SK-N-SH treated with all-trans-retinoic acid at 6 μM for 48 hours (cell line): ENCODE measurements around the gene PEBP1.

Experiments
- ATAC-seq: fragments of 200-7000 bp; cut with Tn5 transposase; 3 replicates; pipeline ENCODE4 v1.9.1; 2020; ENCODE audit warnings: mild to moderate bottlenecking, moderate library complexity
- ARNTL ChIP-seq: fragments of 450-650 bp; formaldehyde crosslinking; IDR thresholded peaks from 2 replicates; pipeline ENCODE4 v1.5.0; 2020; ENCODE audit warnings: low read depth, mild to moderate bottlenecking, moderate library complexity, borderline replicate concordance
- BACH2 ChIP-seq: fragments of 250-450 bp; sonication (Bioruptor Pico); IDR thresholded peaks from 2 replicates; pipeline ENCODE4 v1.9.0; 2021; ENCODE audit warnings: mild to moderate bottlenecking, borderline replicate concordance
- CSDC2 ChIP-seq: fragments of 250-450 bp; sonication (Bioruptor Pico); IDR thresholded peaks from 2 replicates; pipeline ENCODE4 v1.5.0; 2020; ENCODE audit warnings: mild to moderate bottlenecking, moderate library complexity
- CSRNP3 ChIP-seq: fragments of 250-450 bp; sonication (Bioruptor Pico); IDR thresholded peaks from 2 replicates; pipeline ENCODE4 v1.5.1; 2021; ENCODE audit warnings: mild to moderate bottlenecking, moderate library complexity
- GLIS3 ChIP-seq: fragments of 250-450 bp; sonication (Bioruptor Pico); IDR thresholded peaks from 2 replicates; pipeline ENCODE4 v1.5.0; 2020; ENCODE audit warnings: mild to moderate bottlenecking, moderate library complexity
- OSR1 ChIP-seq: fragments of 250-450 bp; sonication (Bioruptor Pico); IDR thresholded peaks from 2 replicates; pipeline ENCODE4 v1.8.0; 2022; ENCODE audit warnings: moderate library complexity, mild to moderate bottlenecking, inconsistent platforms
- PPARA ChIP-seq: fragments of 250-450 bp; sonication (Bioruptor Pico); IDR thresholded peaks from 2 replicates; pipeline ENCODE4 v1.5.0; 2020; ENCODE audit warnings: mild to moderate bottlenecking, borderline replicate concordance
- RARB ChIP-seq: fragments of 250-450 bp; sonication (Bioruptor Pico); IDR thresholded peaks from 2 replicates; pipeline ENCODE4 v1.8.0; 2021; ENCODE audit warnings: mild to moderate bottlenecking, moderate library complexity
- SNAI2 ChIP-seq: fragments of 250-450 bp; sonication (Bioruptor Pico); IDR thresholded peaks from 2 replicates; pipeline ENCODE4 v1.5.0; 2020; ENCODE audit warnings: mild to moderate bottlenecking, moderate library complexity
- TCF4 ChIP-seq: fragments of 250-450 bp; sonication (Bioruptor Pico); IDR thresholded peaks from 2 replicates; pipeline ENCODE4 v1.8.0; 2021; ENCODE audit warnings: mild to moderate bottlenecking, moderate library complexity, borderline replicate concordance
- ZC3H10 ChIP-seq: fragments of 250-450 bp; sonication (Bioruptor Pico); IDR thresholded peaks from 2 replicates; pipeline ENCODE4 v1.5.1; 2021; ENCODE audit warnings: mild to moderate bottlenecking, moderate library complexity
- ZFP3 ChIP-seq: fragments of 250-450 bp; sonication (Bioruptor Pico); IDR thresholded peaks from 2 replicates; pipeline ENCODE4 v1.5.0; 2020; ENCODE audit warnings: mild to moderate bottlenecking, moderate library complexity
- ZFP30 ChIP-seq: fragments of 450-650 bp; formaldehyde crosslinking; IDR thresholded peaks from 2 replicates; pipeline ENCODE4 v1.5.0; 2022; ENCODE audit warnings: mild to moderate bottlenecking, moderate library complexity
- ZNF565 ChIP-seq: fragments of 450-650 bp; formaldehyde crosslinking; conservative IDR thresholded peaks from 2 replicates; pipeline ENCODE4 v1.5.0; 2020; ENCODE audit warnings: low read depth, mild to moderate bottlenecking, moderate library complexity
- ZNF70 ChIP-seq: fragments of 450-650 bp; formaldehyde crosslinking; IDR thresholded peaks from 2 replicates; pipeline ENCODE4 v1.5.0; 2020; ENCODE audit warnings: mild to moderate bottlenecking, moderate library complexity
- ZNF8 ChIP-seq: fragments of 450-650 bp; formaldehyde crosslinking; IDR thresholded peaks from 2 replicates; pipeline ENCODE4 v1.5.0; 2020; ENCODE audit warnings: mild to moderate bottlenecking, moderate library complexity
- TF ChIP-seq, protein P1 (sequence below): fragments of 250-450 bp; sonication (Bioruptor Pico); IDR thresholded peaks from 2 replicates; pipeline ENCODE4 v1.8.0; 2020; ENCODE audit warnings: mild to moderate bottlenecking, moderate library complexity, borderline replicate concordance
- TF ChIP-seq, protein P2 (sequence below): fragments of 250-450 bp; sonication (Bioruptor Pico); IDR thresholded peaks from 2 replicates; pipeline ENCODE4 v1.8.0; 2021; ENCODE audit warnings: low read depth, mild to moderate bottlenecking, moderate library complexity, borderline replicate concordance
- TF ChIP-seq, protein P3 (sequence below): fragments of 250-450 bp; sonication (Bioruptor Pico); IDR thresholded peaks from 2 replicates; pipeline ENCODE4 v1.5.1; 2020; ENCODE audit warnings: low read depth, mild to moderate bottlenecking, moderate library complexity

Gene PEBP1

GRCh38 chr12:118103601-118104382, 32.1 kb upstream of the PEBP1 start, which contains the start of gene VSIG10:
TSS of gene VSIG10 (minus strand) at chr12:118104011. CDS start at chr12:118103671, 340 bp downstream.
- TF ChIP-seq ZNF565 (CRISPR knock-in tag) (no peak), ZNF70 (CRISPR knock-in tag) (0 out of 2 replicates have a peak, but pooled peaks have one; percentile 46)
- peak; percentile 87 for ATAC-seq

DNA sequence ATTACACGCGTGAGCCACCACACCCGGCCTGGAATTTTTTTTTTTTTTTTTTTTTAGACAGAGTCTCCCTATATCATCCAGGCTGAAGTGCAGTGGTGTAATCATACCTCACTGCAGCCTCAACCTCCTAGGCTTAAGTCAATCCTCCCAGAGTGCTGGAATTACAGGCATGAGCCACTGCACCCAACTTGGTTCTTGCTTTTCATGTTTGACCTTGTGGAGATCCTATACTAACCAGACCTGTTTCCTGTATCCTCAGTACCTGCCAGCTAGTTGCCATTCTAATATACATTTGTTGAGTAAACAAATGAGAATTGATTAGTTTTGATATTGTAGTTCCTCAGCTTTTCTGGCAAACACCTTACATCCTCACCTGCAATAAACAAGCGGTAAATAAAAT, 28.9 kb upstream of the PEBP1 start:
- no peak for ATAC-seq

DNA sequence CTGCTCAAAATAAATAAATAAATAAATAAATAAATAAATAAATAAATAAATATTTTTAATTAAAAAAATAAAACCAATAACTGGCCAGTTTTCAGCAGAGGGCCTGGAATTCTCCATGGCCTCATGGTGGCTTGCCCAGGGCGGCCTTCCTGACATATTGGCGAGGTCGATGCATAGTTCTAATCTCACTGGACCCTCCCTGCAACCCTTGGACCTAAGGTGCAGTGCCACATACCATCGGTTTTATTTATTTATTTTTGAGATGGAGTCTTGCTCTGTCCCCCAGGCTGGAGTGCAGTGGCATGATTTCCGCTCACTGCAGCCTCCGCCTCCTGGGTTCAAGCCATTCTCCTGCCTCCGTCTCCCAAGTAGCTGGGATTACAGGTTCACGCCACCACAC, 28.2 kb upstream of the PEBP1 start:
- no peak for TF ChIP-seq CSRNP3 (CRISPR knock-in tag)
- TF ChIP-seq SNAI2 (CRISPR knock-in tag), result no peak
- TF ChIP-seq, protein P1, sequence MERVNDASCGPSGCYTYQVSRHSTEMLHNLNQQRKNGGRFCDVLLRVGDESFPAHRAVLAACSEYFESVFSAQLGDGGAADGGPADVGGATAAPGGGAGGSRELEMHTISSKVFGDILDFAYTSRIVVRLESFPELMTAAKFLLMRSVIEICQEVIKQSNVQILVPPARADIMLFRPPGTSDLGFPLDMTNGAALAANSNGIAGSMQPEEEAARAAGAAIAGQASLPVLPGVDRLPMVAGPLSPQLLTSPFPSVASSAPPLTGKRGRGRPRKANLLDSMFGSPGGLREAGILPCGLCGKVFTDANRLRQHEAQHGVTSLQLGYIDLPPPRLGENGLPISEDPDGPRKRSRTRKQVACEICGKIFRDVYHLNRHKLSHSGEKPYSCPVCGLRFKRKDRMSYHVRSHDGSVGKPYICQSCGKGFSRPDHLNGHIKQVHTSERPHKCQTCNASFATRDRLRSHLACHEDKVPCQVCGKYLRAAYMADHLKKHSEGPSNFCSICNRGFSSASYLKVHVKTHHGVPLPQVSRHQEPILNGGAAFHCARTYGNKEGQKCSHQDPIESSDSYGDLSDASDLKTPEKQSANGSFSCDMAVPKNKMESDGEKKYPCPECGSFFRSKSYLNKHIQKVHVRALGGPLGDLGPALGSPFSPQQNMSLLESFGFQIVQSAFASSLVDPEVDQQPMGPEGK (CRISPR knock-in tag), result no peak
- no peak for TF ChIP-seq ZFP30 (CRISPR knock-in tag)
- TF ChIP-seq ZNF565 (CRISPR knock-in tag), result no peak
- TF ChIP-seq CSDC2 (CRISPR knock-in tag), result no peak
- no peak for TF ChIP-seq OSR1 (CRISPR knock-in tag)
- TF ChIP-seq, protein P2, sequence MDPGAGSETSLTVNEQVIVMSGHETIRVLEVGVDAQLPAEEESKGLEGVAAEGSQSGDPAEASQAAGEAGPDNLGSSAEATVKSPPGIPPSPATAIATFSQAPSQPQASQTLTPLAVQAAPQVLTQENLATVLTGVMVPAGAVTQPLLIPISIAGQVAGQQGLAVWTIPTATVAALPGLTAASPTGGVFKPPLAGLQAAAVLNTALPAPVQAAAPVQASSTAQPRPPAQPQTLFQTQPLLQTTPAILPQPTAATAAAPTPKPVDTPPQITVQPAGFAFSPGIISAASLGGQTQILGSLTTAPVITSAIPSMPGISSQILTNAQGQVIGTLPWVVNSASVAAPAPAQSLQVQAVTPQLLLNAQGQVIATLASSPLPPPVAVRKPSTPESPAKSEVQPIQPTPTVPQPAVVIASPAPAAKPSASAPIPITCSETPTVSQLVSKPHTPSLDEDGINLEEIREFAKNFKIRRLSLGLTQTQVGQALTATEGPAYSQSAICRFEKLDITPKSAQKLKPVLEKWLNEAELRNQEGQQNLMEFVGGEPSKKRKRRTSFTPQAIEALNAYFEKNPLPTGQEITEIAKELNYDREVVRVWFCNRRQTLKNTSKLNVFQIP (CRISPR knock-in tag), result no peak
- no peak for TF ChIP-seq ZNF8 (CRISPR knock-in tag)
- ATAC-seq, result no peak

More for the DNA sequence above, 28.9 kb upstream of the PEBP1 start:
- TF ChIP-seq, protein P3, sequence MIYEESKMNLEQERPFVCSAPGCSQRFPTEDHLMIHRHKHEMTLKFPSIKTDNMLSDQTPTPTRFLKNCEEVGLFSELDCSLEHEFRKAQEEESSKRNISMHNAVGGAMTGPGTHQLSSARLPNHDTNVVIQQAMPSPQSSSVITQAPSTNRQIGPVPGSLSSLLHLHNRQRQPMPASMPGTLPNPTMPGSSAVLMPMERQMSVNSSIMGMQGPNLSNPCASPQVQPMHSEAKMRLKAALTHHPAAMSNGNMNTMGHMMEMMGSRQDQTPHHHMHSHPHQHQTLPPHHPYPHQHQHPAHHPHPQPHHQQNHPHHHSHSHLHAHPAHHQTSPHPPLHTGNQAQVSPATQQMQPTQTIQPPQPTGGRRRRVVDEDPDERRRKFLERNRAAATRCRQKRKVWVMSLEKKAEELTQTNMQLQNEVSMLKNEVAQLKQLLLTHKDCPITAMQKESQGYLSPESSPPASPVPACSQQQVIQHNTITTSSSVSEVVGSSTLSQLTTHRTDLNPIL (CRISPR knock-in tag), result no peak
- no peak for TF ChIP-seq ZNF70 (CRISPR knock-in tag)
- no peak for TF ChIP-seq BACH2 (CRISPR knock-in tag)
- TF ChIP-seq TCF4, result no peak
- no peak for TF ChIP-seq ZNF565 (CRISPR knock-in tag)
- TF ChIP-seq GLIS3 (CRISPR knock-in tag), result no peak
- no peak for TF ChIP-seq ZFP3 (CRISPR knock-in tag)
- TF ChIP-seq SNAI2 (CRISPR knock-in tag), result no peak
- no peak for TF ChIP-seq PPARA (CRISPR knock-in tag)
- no peak for TF ChIP-seq ZFP30 (CRISPR knock-in tag)

- TF ChIP-seq, protein P2 (CRISPR knock-in tag), result no peak
- TF ChIP-seq OSR1 (CRISPR knock-in tag) (no peak), ZNF8 (CRISPR knock-in tag) (no peak)
- no peak for ATAC-seq
Measured at GRCh38 chr12:118109088-118109487, 26.8 kb upstream of the PEBP1 start.

DNA sequence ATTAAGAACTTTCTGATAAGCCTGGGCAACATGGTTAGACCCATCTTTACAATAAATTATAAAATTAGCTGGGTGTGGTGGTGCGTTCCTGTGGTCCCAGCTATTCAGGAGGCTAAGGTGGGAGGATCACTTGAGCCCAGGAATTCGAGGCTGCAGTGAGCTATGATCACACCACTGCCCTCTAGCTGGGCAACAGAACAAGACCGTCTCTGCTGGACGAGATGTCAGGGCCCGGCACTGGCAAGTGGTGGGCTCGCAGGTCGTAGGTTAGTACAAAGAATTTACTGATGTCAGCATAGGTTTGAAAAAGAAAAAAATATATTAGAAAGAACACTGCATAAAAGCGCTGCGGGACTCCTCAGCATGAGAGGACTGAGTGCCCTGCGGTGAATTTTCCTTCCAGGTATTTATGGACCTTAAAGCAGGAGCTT, 16.5 kb upstream of the PEBP1 start:
- ATAC-seq, result no peak
- TF ChIP-seq ZNF8 (CRISPR knock-in tag) (no peak), ZC3H10 (CRISPR knock-in tag) (no peak), RARB (CRISPR knock-in tag) (no peak), GLIS3 (CRISPR knock-in tag) (no peak), ARNTL (no peak), ZNF565 (CRISPR knock-in tag) (no peak)
- TF ChIP-seq, protein P2 (CRISPR knock-in tag), result no peak
- TF ChIP-seq, protein P3 (CRISPR knock-in tag), result no peak
